GM18858 (cell line): ENCODE data around the gene TAS2R60.
"Not testable (repeated sequence)": the region's sequence is repeated elsewhere in the genome, so short reads cannot be mapped to it uniquely, and the experiment has no call there.

Source experiments
- ATAC-seq: cut with Tn5 transposase; IDR thresholded peaks from one replicate; pipeline ENCODE4 v1.9.1; 2021; ENCODE audit not compliant: unreplicated experiment

TAS2R60 gene

GRCh38 chr7:143467724-143468123, 24.5 kb downstream of the TAS2R60 start:
- no peak for ATAC-seq

- ATAC-seq: not testable (repeated sequence)
Observed at GRCh38 chr7:143472071-143472689, 28.9 kb downstream of the TAS2R60 start.

GRCh38 chr7:143477501-143478150, 34.4 kb downstream of the TAS2R60 start, which contains the start of gene TAS2R41:
TAS2R41 (plus strand) TSS chr7:143477873; CDS start chr7:143477873, 0 bp downstream.
- ATAC-seq: no peak

- no peak for ATAC-seq
Observed at GRCh38 chr7:143479055-143479766, 36.0 kb downstream of the TAS2R60 start.

GRCh38 chr7:143480501-143480900, 37.2 kb downstream of the TAS2R60 start:
- ATAC-seq: no peak

GRCh38 chr7:143484119-143484518, 40.9 kb downstream of the TAS2R60 start:
- no peak for ATAC-seq

GRCh38 chr7:143485094-143485493, 41.8 kb downstream of the TAS2R60 start:
- ATAC-seq: no peak

- no peak for ATAC-seq
Observed at GRCh38 chr7:143485500-143485899, 42.2 kb downstream of the TAS2R60 start.

GRCh38 chr7:143486266-143486665, 43.0 kb downstream of the TAS2R60 start:
- ATAC-seq: not testable (repeated sequence)

GRCh38 chr7:143487061-143487460, 43.8 kb downstream of the TAS2R60 start:
- no peak for ATAC-seq

- no peak for ATAC-seq
Observed at GRCh38 chr7:143487566-143487965, 44.3 kb downstream of the TAS2R60 start.

- no peak for ATAC-seq
Observed at GRCh38 chr7:143490717-143491306, 47.6 kb downstream of the TAS2R60 start.

GRCh38 chr7:143492043-143492471, 48.8 kb downstream of the TAS2R60 start:
- ATAC-seq: no peak

GRCh38 chr7:143492799-143493739, 49.8 kb downstream of the TAS2R60 start:
- no peak for ATAC-seq

- no peak for ATAC-seq
Observed at GRCh38 chr7:143493751-143494150, 50.5 kb downstream of the TAS2R60 start.
